Liver (tissue), 9 donors: ENCODE measurements around the gene PDGFD. TPM values are rescaled to one million over a fixed set of nuclear protein-coding genes. Genes with fewer than 3 reads are reported as not detected.

Experiments used
- DNase-seq: peaks from one replicate; pipeline ENCODE4 v3.0.0-alpha.2; 2017; ENCODE audit warnings: low spot score
- H3K27ac ChIP-seq, 2 donors: one replicate each; pipeline ENCODE4 v1.7.0; 2013; ENCODE audit warnings: inconsistent platforms in 2 of 2, low read length in 2 of 2, control low read depth in 1 of 2, low read depth in 1 of 2, mild to moderate bottlenecking in 1 of 2
- H3K27me3 ChIP-seq, 4 donors: one replicate each; pipeline versions ENCODE4 v1.6.1 to v1.7.0; 2013; ENCODE audit warnings: low read length in 3 of 4, inconsistent platforms in 1 of 4, mild to moderate bottlenecking in 1 of 4, moderate library complexity in 1 of 4; ENCODE audit not compliant: control insufficient read depth in 4 of 4, insufficient read depth in 4 of 4
- H3K36me3 ChIP-seq, 4 donors: one replicate each; pipeline versions ENCODE4 v1.6.1 to v1.7.0; 2013; ENCODE audit warnings: low read length in 3 of 4, mild to moderate bottlenecking in 3 of 4, low read depth in 1 of 4, moderate library complexity in 1 of 4; ENCODE audit not compliant: control insufficient read depth in 4 of 4, insufficient read depth in 3 of 4
- H3K4me1 ChIP-seq, 4 donors: one replicate each; pipeline versions ENCODE4 v1.6.1 to v1.7.0; 2013; ENCODE audit warnings: low read length in 3 of 4, mild to moderate bottlenecking in 3 of 4, moderate library complexity in 1 of 4; ENCODE audit not compliant: control insufficient read depth in 4 of 4, insufficient read depth in 4 of 4
- H3K4me3 ChIP-seq, 3 donors: one replicate each; pipeline versions ENCODE4 v1.6.1 to v1.7.0; 2013; ENCODE audit warnings: low read length in 3 of 3, control low read depth in 1 of 3, low read depth in 1 of 3, mild to moderate bottlenecking in 1 of 3
- H3K9ac ChIP-seq, 2 donors: one replicate each; pipeline ENCODE4 v1.7.0; 2013; ENCODE audit warnings: low read length in 2 of 2, mild to moderate bottlenecking in 2 of 2, moderate library complexity in 2 of 2, control low read depth in 1 of 2, low read depth in 1 of 2
- H3K9me3 ChIP-seq, 4 donors: one replicate each; pipeline versions ENCODE4 v1.6.1 to v1.7.0; 2013; ENCODE audit warnings: low read length in 3 of 4; ENCODE audit not compliant: control insufficient read depth in 4 of 4
- EGR1 ChIP-seq, 2 donors: IDR thresholded peaks; 2 replicates each; pipeline ENCODE4 v1.6.1; 2016 to 2018; ENCODE audit warnings: antibody characterized with exemption in 2 of 2, low read depth in 2 of 2
- FOXA1 ChIP-seq: IDR thresholded peaks from 2 replicates; pipeline ENCODE4 v1.6.1; 2016; ENCODE audit warnings: antibody characterized with exemption
- FOXA2 ChIP-seq: IDR thresholded peaks from 2 replicates; pipeline ENCODE4 v1.6.1; 2016; ENCODE audit warnings: antibody characterized with exemption
- GABPA ChIP-seq, 2 donors: IDR thresholded peaks in 1 of 2; conservative IDR thresholded peaks in 1 of 2; 2 replicates each; pipeline ENCODE4 v1.6.1; 2016; ENCODE audit warnings: antibody characterized with exemption in 2 of 2, mild to moderate bottlenecking in 1 of 2, moderate library complexity in 1 of 2
- HNF4A ChIP-seq, 2 donors: conservative IDR thresholded peaks; 2 replicates each; pipeline ENCODE4 v1.6.1; 2016; ENCODE audit warnings: antibody characterized with exemption in 2 of 2, mild to moderate bottlenecking in 2 of 2
- HNF4G ChIP-seq: IDR thresholded peaks from 2 replicates; pipeline ENCODE4 v1.6.1; 2016; ENCODE audit warnings: antibody characterized with exemption
- JUND ChIP-seq, 2 donors: IDR thresholded peaks; 2 replicates each; pipeline ENCODE4 v1.6.1; 2016; ENCODE audit warnings: antibody characterized with exemption in 2 of 2
- NR2F2 ChIP-seq: IDR thresholded peaks from 2 replicates; pipeline ENCODE4 v1.6.1; 2016; ENCODE audit warnings: antibody characterized with exemption
- RAD21 ChIP-seq, 2 donors: IDR thresholded peaks; 2 replicates each; pipeline ENCODE4 v1.6.1; 2016; ENCODE audit warnings: antibody characterized with exemption in 2 of 2, mild to moderate bottlenecking in 2 of 2
- RXRA ChIP-seq, 2 donors: IDR thresholded peaks; 2 replicates each; pipeline ENCODE4 v1.6.1; 2017 to 2018; ENCODE audit warnings: antibody characterized with exemption in 2 of 2, mild to moderate bottlenecking in 1 of 2
- SP1 ChIP-seq: IDR thresholded peaks from 2 replicates; pipeline ENCODE4 v1.6.1; 2018; ENCODE audit warnings: antibody characterized with exemption, mild to moderate bottlenecking
- TAF1 ChIP-seq: conservative IDR thresholded peaks from 2 replicates; pipeline ENCODE4 v1.6.1; 2016; ENCODE audit warnings: antibody characterized with exemption, mild to moderate bottlenecking
- YY1 ChIP-seq: IDR thresholded peaks from 2 replicates; pipeline ENCODE4 v1.6.1; 2016; ENCODE audit warnings: antibody characterized with exemption, mild to moderate bottlenecking
- WGBS: extraction: QIAGEN DNeasy Blood & Tissue Kit; methylation state at CpG from one replicate; pipeline ENCODE4 v1.1.7; 2013; 5-methylcytosine and 5-hydroxymethylcytosine counted together
- polyA plus RNA-seq, 2 donors: library from polyadenylated mRNA; stranded (reverse) in 1 of 2; unstranded in 1 of 2; fragments of 200-250 nt in 1 of 2; fragments of >200 nt in 1 of 2; fragmentation: Nextera tagmentation in 1 of 2; extraction: Ambion mirVana in 1 of 2; gene quantifications; one replicate each; pipeline versions ENCODE4 v1.2.1 to v1.2.3, GENCODE V29; 2013 to 2015
- total RNA-seq, 2 donors: library from RNA; depleted of rRNA; stranded (reverse); fragments of >200 nt; gene quantifications; one replicate each; pipeline ENCODE4 v1.2.3, GENCODE V29; 2014
- TF ChIP-seq, protein P1 (sequence below): IDR thresholded peaks from 2 replicates; pipeline ENCODE4 v1.6.1; 2016; ENCODE audit warnings: antibody characterized with exemption
- TF ChIP-seq, protein P2 (sequence below): fragments of 150-350 bp; IDR thresholded peaks from 2 replicates; pipeline ENCODE4 v1.5.1; 2017; ENCODE audit warnings: improper control_type of control experiment, low read depth, low read length; ENCODE audit not compliant: missing input control
- TF ChIP-seq, protein P3 (sequence below): IDR thresholded peaks from 2 replicates; pipeline ENCODE4 v1.6.1; 2016; ENCODE audit warnings: antibody characterized with exemption
- TF ChIP-seq, protein P4 (sequence below): IDR thresholded peaks from 2 replicates; pipeline ENCODE4 v1.6.1; 2016; ENCODE audit warnings: antibody characterized with exemption
- TF ChIP-seq, protein P5 (sequence below): IDR thresholded peaks from 2 replicates; pipeline ENCODE4 v1.6.1; 2016; ENCODE audit warnings: antibody characterized with exemption, mild to moderate bottlenecking
- donor health status: healthy.
- donor health status: healthy.
- donor health status: healthy.
- donor health status: healthy.
- donor health status: healthy.

The PDGFD gene
- total and polyA plus RNA-seq, 4 donors: 1.0 to 3.3 (median 2.1) TPM

DNA sequence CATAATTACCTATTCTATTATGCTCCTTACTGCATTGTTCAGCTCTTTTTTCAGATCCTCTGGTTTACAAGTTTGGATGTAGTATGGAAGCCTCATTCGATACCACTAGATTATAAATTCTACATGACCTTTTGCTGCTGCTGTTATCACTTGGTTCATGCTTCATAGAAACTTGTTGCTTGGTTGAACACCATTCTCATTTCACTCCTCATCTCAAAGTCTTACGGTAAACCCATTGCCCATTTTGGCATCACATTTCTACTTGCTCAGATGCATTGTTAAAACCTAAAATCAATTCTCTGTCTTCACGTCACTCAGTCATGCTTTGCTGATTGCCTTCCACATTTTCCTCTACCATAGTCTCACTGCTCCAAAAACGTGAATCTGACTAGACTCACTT lies 283.0 kb downstream of the PDGFD start:
- H3K36me3 ChIP-seq: no peaks in the 10 kb centered on the region
- no peaks in the 10 kb centered on the region for H3K4me1 ChIP-seq
- DNase-seq: no peak
- no peaks in the 10 kb centered on the region for H3K27me3 ChIP-seq
- H3K4me3 ChIP-seq: no peak overlapping the region
- no peak overlapping the region for H3K9ac ChIP-seq
- H3K9me3 ChIP-seq: peaks cover 0 to 2% (median 0%) of the 10 kb centered on the region in 4 donors
- 78% methylated on average over 4 of the region's 4 CpGs for WGBS
- TF ChIP-seq JUND (IDR thresholded peaks at IDR 0.05) (no peak), RAD21 (IDR thresholded peaks at IDR 0.05) (no peak), RXRA (IDR thresholded peaks at IDR 0.05) (no peak), FOXA1 (no peak), GABPA (IDR thresholded peaks at IDR 0.05 in 1 of 2, conservative IDR thresholded peaks at IDR 0.05 in 1 of 2) (no peak), HNF4A (conservative IDR thresholded peaks at IDR 0.05) (no peak), EGR1 (IDR thresholded peaks at IDR 0.05; ENCODE audit: low read depth in 2 of 2) (no peak), FOXA2 (no peak), SP1 (no peak), TAF1 (no peak), YY1 (no peak)
- TF ChIP-seq, protein P1, sequence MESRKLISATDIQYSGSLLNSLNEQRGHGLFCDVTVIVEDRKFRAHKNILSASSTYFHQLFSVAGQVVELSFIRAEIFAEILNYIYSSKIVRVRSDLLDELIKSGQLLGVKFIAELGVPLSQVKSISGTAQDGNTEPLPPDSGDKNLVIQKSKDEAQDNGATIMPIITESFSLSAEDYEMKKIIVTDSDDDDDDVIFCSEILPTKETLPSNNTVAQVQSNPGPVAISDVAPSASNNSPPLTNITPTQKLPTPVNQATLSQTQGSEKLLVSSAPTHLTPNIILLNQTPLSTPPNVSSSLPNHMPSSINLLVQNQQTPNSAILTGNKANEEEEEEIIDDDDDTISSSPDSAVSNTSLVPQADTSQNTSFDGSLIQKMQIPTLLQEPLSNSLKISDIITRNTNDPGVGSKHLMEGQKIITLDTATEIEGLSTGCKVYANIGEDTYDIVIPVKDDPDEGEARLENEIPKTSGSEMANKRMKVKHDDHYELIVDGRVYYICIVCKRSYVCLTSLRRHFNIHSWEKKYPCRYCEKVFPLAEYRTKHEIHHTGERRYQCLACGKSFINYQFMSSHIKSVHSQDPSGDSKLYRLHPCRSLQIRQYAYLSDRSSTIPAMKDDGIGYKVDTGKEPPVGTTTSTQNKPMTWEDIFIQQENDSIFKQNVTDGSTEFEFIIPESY: no peak
- TF ChIP-seq, protein P2, sequence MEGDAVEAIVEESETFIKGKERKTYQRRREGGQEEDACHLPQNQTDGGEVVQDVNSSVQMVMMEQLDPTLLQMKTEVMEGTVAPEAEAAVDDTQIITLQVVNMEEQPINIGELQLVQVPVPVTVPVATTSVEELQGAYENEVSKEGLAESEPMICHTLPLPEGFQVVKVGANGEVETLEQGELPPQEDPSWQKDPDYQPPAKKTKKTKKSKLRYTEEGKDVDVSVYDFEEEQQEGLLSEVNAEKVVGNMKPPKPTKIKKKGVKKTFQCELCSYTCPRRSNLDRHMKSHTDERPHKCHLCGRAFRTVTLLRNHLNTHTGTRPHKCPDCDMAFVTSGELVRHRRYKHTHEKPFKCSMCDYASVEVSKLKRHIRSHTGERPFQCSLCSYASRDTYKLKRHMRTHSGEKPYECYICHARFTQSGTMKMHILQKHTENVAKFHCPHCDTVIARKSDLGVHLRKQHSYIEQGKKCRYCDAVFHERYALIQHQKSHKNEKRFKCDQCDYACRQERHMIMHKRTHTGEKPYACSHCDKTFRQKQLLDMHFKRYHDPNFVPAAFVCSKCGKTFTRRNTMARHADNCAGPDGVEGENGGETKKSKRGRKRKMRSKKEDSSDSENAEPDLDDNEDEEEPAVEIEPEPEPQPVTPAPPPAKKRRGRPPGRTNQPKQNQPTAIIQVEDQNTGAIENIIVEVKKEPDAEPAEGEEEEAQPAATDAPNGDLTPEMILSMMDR: no peak
- TF ChIP-seq, protein P3, sequence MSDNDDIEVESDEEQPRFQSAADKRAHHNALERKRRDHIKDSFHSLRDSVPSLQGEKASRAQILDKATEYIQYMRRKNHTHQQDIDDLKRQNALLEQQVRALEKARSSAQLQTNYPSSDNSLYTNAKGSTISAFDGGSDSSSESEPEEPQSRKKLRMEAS: no peak
- TF ChIP-seq, protein P4, sequence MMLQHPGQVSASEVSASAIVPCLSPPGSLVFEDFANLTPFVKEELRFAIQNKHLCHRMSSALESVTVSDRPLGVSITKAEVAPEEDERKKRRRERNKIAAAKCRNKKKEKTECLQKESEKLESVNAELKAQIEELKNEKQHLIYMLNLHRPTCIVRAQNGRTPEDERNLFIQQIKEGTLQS: no peak
- no peak overlapping the region for H3K27ac ChIP-seq

DNA sequence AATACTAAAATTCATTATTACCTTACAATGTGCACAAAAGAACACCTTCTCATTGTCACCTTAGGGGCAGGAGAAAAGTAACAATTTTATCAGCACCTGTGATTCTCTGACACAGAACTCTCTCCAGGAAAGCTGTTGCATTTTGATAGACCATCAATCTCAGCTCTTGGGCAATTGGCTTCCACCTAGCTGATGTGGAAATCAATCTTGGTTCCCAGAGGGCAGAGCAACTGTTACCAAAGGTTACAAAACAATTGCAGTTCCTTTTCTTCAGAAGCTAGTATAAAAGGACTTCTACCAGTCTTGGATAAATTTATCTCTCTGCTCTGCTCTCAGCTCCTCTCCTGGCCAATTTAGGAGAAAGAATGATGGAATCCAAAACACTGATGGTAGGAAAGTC lies 285.3 kb downstream of the PDGFD start:
- Histone ChIP-seq H3K9ac (no peak overlapping the region), H3K9me3 (peaks cover 0 to 2% (median 0%) of the 10 kb centered on the region in 4 donors), H3K4me1 (no peaks in the 10 kb centered on the region), H3K27ac (no peak overlapping the region), H3K36me3 (no peaks in the 10 kb centered on the region), H3K27me3 (no peaks in the 10 kb centered on the region), H3K4me3 (no peak overlapping the region)
- no peak for DNase-seq
- TF ChIP-seq, protein P5, sequence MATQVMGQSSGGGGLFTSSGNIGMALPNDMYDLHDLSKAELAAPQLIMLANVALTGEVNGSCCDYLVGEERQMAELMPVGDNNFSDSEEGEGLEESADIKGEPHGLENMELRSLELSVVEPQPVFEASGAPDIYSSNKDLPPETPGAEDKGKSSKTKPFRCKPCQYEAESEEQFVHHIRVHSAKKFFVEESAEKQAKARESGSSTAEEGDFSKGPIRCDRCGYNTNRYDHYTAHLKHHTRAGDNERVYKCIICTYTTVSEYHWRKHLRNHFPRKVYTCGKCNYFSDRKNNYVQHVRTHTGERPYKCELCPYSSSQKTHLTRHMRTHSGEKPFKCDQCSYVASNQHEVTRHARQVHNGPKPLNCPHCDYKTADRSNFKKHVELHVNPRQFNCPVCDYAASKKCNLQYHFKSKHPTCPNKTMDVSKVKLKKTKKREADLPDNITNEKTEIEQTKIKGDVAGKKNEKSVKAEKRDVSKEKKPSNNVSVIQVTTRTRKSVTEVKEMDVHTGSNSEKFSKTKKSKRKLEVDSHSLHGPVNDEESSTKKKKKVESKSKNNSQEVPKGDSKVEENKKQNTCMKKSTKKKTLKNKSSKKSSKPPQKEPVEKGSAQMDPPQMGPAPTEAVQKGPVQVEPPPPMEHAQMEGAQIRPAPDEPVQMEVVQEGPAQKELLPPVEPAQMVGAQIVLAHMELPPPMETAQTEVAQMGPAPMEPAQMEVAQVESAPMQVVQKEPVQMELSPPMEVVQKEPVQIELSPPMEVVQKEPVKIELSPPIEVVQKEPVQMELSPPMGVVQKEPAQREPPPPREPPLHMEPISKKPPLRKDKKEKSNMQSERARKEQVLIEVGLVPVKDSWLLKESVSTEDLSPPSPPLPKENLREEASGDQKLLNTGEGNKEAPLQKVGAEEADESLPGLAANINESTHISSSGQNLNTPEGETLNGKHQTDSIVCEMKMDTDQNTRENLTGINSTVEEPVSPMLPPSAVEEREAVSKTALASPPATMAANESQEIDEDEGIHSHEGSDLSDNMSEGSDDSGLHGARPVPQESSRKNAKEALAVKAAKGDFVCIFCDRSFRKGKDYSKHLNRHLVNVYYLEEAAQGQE: no peak
- TF ChIP-seq, protein P4: no peak
- TF ChIP-seq FOXA1: no peak
- TF ChIP-seq, protein P3: no peak
- TF ChIP-seq YY1: no peak
- no peak for TF ChIP-seq EGR1 (IDR thresholded peaks at IDR 0.05; ENCODE audit: low read depth in 2 of 2)
- no peak for TF ChIP-seq HNF4A (conservative IDR thresholded peaks at IDR 0.05)
- no peak for TF ChIP-seq RAD21 (IDR thresholded peaks at IDR 0.05)
- no peak for TF ChIP-seq RXRA (IDR thresholded peaks at IDR 0.05)
- no peak for TF ChIP-seq GABPA (IDR thresholded peaks at IDR 0.05 in 1 of 2, conservative IDR thresholded peaks at IDR 0.05 in 1 of 2)
- no peak for TF ChIP-seq SP1
- no peak for TF ChIP-seq NR2F2
- no peak for TF ChIP-seq TAF1
- no peak for TF ChIP-seq HNF4G
- TF ChIP-seq JUND (IDR thresholded peaks at IDR 0.05): no peak
